B cell (primary cell): ENCODE data around the gene RNASE12. TPM values are rescaled to one million over a fixed set of nuclear protein-coding genes. Genes with fewer than 3 reads are reported as not detected.
A peak's percentile ranks its signal among the peaks of the same experiment; 100 is the strongest.

ENCODE experiments used
- ATAC-seq: fragments of 200-7000 bp; cut with Tn5 transposase; one replicate; pipeline ENCODE4 v1.10.0; 2021; ENCODE audit warnings: low read depth, mild to moderate bottlenecking, moderate number of reproducible peaks, moderate library complexity
- CTCF ChIA-PET: fragments of 350-600 bp; sonication (Branson Sonifier 250); formaldehyde crosslinking; loops from one replicate; lab custom pipeline; 2021; ENCODE audit warnings: antibody characterized with exemption, inconsistent platforms; lab: Charles Lee
- POLR2A ChIA-PET: fragments of 350-600 bp; sonication (Branson Sonifier 250); formaldehyde crosslinking; loops from one replicate; lab custom pipeline; 2021; ENCODE audit warnings: antibody characterized with exemption; lab: Charles Lee
- DNase-seq: peaks from one replicate; pipeline ENCODE4 v3.0.0; 2013
- H2AFZ ChIP-seq: 2 replicates; pipeline ENCODE4 v1.6.1; 2012; ENCODE audit warnings: mild to moderate bottlenecking, low read depth, low read length; ENCODE audit not compliant: insufficient read depth, poor library complexity, severe bottlenecking
- H3K27ac ChIP-seq, 2 donors: 1 replicate in 1 of 2; 2 replicates in 1 of 2; pipeline ENCODE4 v1.5.1; 2012 to 2013; ENCODE audit warnings: low read length in 2 of 2, mild to moderate bottlenecking in 2 of 2, moderate library complexity in 1 of 2
- H3K27me3 ChIP-seq, 4 experiments: fragments of 200-600 bp in 1 of 4; sonication (generic) in 1 of 4; replicated peaks in 1 of 4; 1 replicate in 2 of 4; 2 replicates in 2 of 4; pipeline versions ENCODE4 v1.6.1 to v1.7.0; 2013 to 2016; ENCODE audit warnings: low read length in 3 of 4, mild to moderate bottlenecking in 2 of 4, mixed read lengths in 1 of 4, moderate library complexity in 1 of 4; ENCODE audit not compliant: insufficient read depth in 4 of 4, control insufficient read depth in 3 of 4; ENCODE audit errors: control extremely low read depth in 1 of 4
- H3K36me3 ChIP-seq, 2 experiments: replicated peaks in 1 of 2; 1 replicate in 1 of 2; 2 replicates in 1 of 2; pipeline versions ENCODE4 v1.6.1 to v1.7.1; 2013; ENCODE audit warnings: low read length in 1 of 2; ENCODE audit not compliant: insufficient read depth in 2 of 2, control insufficient read depth in 1 of 2; ENCODE audit errors: control extremely low read depth in 1 of 2, extremely low read depth in 1 of 2
- H3K4me1 ChIP-seq, 2 donors: fragments of 200-600 bp in 1 of 2; sonication (generic) in 1 of 2; 1 replicate in 1 of 2; 2 replicates in 1 of 2; pipeline versions ENCODE4 v1.5.1 to v1.6.1; 2013 to 2017; ENCODE audit warnings: low read length in 2 of 2; ENCODE audit not compliant: control insufficient read depth in 2 of 2, insufficient read depth in 2 of 2
- H3K4me2 ChIP-seq: replicated peaks from 2 replicates; pipeline ENCODE3; 2012; ENCODE audit warnings: mild to moderate bottlenecking, low read depth, low read length; ENCODE audit not compliant: poor library complexity, severe bottlenecking
- H3K4me3 ChIP-seq, 5 experiments: fragments of 200-600 bp in 1 of 5; sonication (generic) in 1 of 5; 1 replicate in 3 of 5; 2 replicates in 2 of 5; pipeline versions ENCODE4 v1.5.1 to v1.7.0; 2011 to 2016; ENCODE audit warnings: low read length in 4 of 5, mild to moderate bottlenecking in 4 of 5, low read depth in 2 of 5, control low read depth in 1 of 5, moderate library complexity in 1 of 5; ENCODE audit not compliant: insufficient read depth in 1 of 5; ENCODE audit errors: control extremely low read depth in 1 of 5, extremely low read depth in 1 of 5
- H3K79me2 ChIP-seq: fragments of 200-600 bp; sonication (generic); one replicate; pipeline ENCODE4 v1.6.0; 2016; ENCODE audit warnings: low read length; ENCODE audit not compliant: control insufficient read depth, insufficient read depth
- H3K9ac ChIP-seq: fragments of 200-600 bp; sonication (generic); 2 replicates; pipeline ENCODE4 v1.6.1; 2017; ENCODE audit warnings: mild to moderate bottlenecking, low read length, moderate library complexity
- H3K9me3 ChIP-seq, 3 donors: one replicate each; pipeline versions ENCODE4 v1.6.1 to v1.7.1; 2013; ENCODE audit warnings: low read length in 2 of 3; ENCODE audit not compliant: control insufficient read depth in 2 of 3, insufficient read depth in 1 of 3; ENCODE audit errors: control extremely low read depth in 1 of 3
- H4K20me1 ChIP-seq: 2 replicates; pipeline ENCODE4 v1.6.0; 2012; ENCODE audit warnings: mild to moderate bottlenecking, low read length; ENCODE audit not compliant: insufficient read depth, control insufficient read depth, poor library complexity, severe bottlenecking
- H3K27ac Mint-ChIP-seq: one replicate; pipeline ENCODE4 v1.8.0; 2021; ENCODE audit warnings: mixed read lengths
- H3K27me3 Mint-ChIP-seq: one replicate; pipeline ENCODE4 v1.8.0; 2021; ENCODE audit warnings: mixed read lengths
- H3K4me1 Mint-ChIP-seq: one replicate; pipeline ENCODE4 v1.8.0; 2021; ENCODE audit warnings: mixed read lengths
- H3K4me3 Mint-ChIP-seq: one replicate; pipeline ENCODE4 v1.8.0; 2021; ENCODE audit warnings: mixed read lengths
- H3K9me3 Mint-ChIP-seq: one replicate; pipeline ENCODE4 v1.8.0; 2022; ENCODE audit warnings: mixed read lengths; ENCODE audit not compliant: insufficient read depth
- CTCF ChIP-seq: fragments of 200-600 bp; IDR thresholded peaks from one replicate; pipeline ENCODE4 v1.8.0; 2022; ENCODE audit warnings: antibody characterized with exemption, mild to moderate bottlenecking
- EZH2 ChIP-seq: IDR thresholded peaks from 2 replicates; pipeline ENCODE4 v1.6.1; 2012; ENCODE audit warnings: borderline replicate concordance, low read depth, mild to moderate bottlenecking, moderate library complexity, low read length; ENCODE audit not compliant: insufficient read depth, poor library complexity, severe bottlenecking
- WGBS: methylation state at CpG from one replicate; pipeline ENCODE4 v1.1.5; 2013; ENCODE audit warnings: missing lambda C conversion rate; ENCODE audit not compliant: insufficient coverage; 5-methylcytosine and 5-hydroxymethylcytosine counted together
- intact Hi-C: fragments of 100-400 bp; cut with micrococcal nuclease; formaldehyde crosslinking; loops from one replicate; pipeline ENCODE4 v1.10.0; 2022
- polyA plus RNA-seq: library from polyadenylated mRNA; depleted of rRNA; stranded (reverse); fragments of >200 nt; gene quantifications from 2 replicates; pipeline ENCODE4 v1.2.3, GENCODE V29; 2012
- total RNA-seq, 2 donors: library from RNA; stranded (reverse); fragments of 120-200 nt in 1 of 2; gene quantifications; 1 replicate in 1 of 2; 2 replicates in 1 of 2; pipeline versions ENCODE4 v1.2.3 to v1.2.4, GENCODE V29; 2013 to 2022

RNASE12 gene
- total and polyA plus RNA-seq, 2 donors (not counting 1 experiment from before 2014, with no cell fraction given) = not detected

- Histone ChIP-seq H2AFZ (no peak overlapping the region), H3K4me1 (peaks cover 23 to 28% of the 10 kb centered on the region in 2 donors), H4K20me1 (no peaks in the 10 kb centered on the region), H3K4me2 (no peak overlapping the region), H3K27ac (no peak overlapping the region), H3K9ac (no peak overlapping the region), H3K36me3 (no peaks in the 10 kb centered on the region), H3K4me3 (no peak overlapping the region), H3K9me3 (peaks cover 0 to 6% (median 0%) of the 10 kb centered on the region in 3 donors), H3K27me3 (peaks cover 0 to 13% (median 3%) of the 10 kb centered on the region in 4 experiments), H3K79me2 (no peaks in the 10 kb centered on the region)
- no peak for ATAC-seq
- ChIA-PET CTCF (interaction anchor here (0.6 to 1.4 kb wide), 4 partner anchors 8 to 241 kb away, joined by 3 read pairs; no protein-coding TSS in a partner anchor), POLR2A (no interaction called here)
- DNase-seq = no peak
- Mint-ChIP-seq H3K9me3 (no peaks in the 10 kb centered on the region), H3K4me1 (peaks cover 22% of the 10 kb centered on the region), H3K4me3 (no peak overlapping the region), H3K27ac (no peak overlapping the region), H3K27me3 (peaks cover 24% of the 10 kb centered on the region)
- intact Hi-C loops = loop anchor here (10.0 kb wide), 1 partner anchor 486 kb away; the partner anchor contains the start of gene TMEM253
- 71% methylated on average over 3 of the region's 4 CpGs for WGBS
- TF ChIP-seq EZH2 = no peak
These were observed 27.1 kb upstream of the RNASE12 start for GRCh38 chr14:20618271-20618749.

GRCh38 chr14:20617138-20618003 lies 26.2 kb upstream of the RNASE12 start:
- Histone ChIP-seq H3K79me2 (no peaks in the 10 kb centered on the region), H2AFZ (no peak overlapping the region), H3K9ac (no peak overlapping the region), H3K4me1 (peaks cover 23 to 27% of the 10 kb centered on the region in 2 donors), H3K36me3 (no peaks in the 10 kb centered on the region), H3K4me3 (no peak overlapping the region), H3K27me3 (peaks cover 0 to 6% (median 2%) of the 10 kb centered on the region in 4 experiments), H3K4me2 (peak overlapping the region; percentile 17), H3K27ac (no peak overlapping the region), H4K20me1 (no peaks in the 10 kb centered on the region), H3K9me3 (no peaks in the 10 kb centered on the region)
- ChIA-PET POLR2A (no interaction called here), CTCF (interaction anchor here (0.6 to 1.4 kb wide), 4 partner anchors 7 to 197 kb away, joined by 3 read pairs; no protein-coding TSS in a partner anchor)
- Mint-ChIP-seq H3K9me3 (no peaks in the 10 kb centered on the region), H3K27ac (no peak overlapping the region), H3K4me1 (peaks cover 13% of the 10 kb centered on the region), H3K4me3 (no peak overlapping the region), H3K27me3 (peaks cover 20% of the 10 kb centered on the region)
- TF ChIP-seq EZH2 (no peak), CTCF (no peak)
- WGBS = 91% methylated on average over 9 of the region's 12 CpGs
- ATAC-seq (no peak), DNase-seq (no peak)
- intact Hi-C loops = loop anchor here (10.0 kb wide), 1 partner anchor 487 kb away; the partner anchor contains the start of gene TMEM253
